Mucosa of descending colon (tissue), 3 donors: ENCODE data around the gene CHST11. TPM values are rescaled to one million over a fixed set of nuclear protein-coding genes. Genes with fewer than 3 reads are reported as not detected.
"Not testable (repeated sequence)": the region's sequence is repeated elsewhere in the genome, so short reads cannot be mapped to it uniquely, and the experiment has no call there.

Experiments used
- ATAC-seq: fragments of 200-7000 bp; cut with Tn5 transposase; one replicate; pipeline ENCODE4 v1.9.1; 2020; ENCODE audit warnings: mild to moderate bottlenecking, moderate library complexity
- DNase-seq, 3 donors: peaks; one replicate each; pipeline ENCODE4 v3.0.0-alpha.2; 2020
- H3K36me3 ChIP-seq: fragments of 200-600 bp; one replicate; pipeline ENCODE4 v1.8.0; 2021; ENCODE audit warnings: low read depth, mild to moderate bottlenecking
- H3K4me1 ChIP-seq: fragments of 200-600 bp; one replicate; pipeline ENCODE4 v1.8.0; 2021; ENCODE audit warnings: low read depth, mild to moderate bottlenecking
- H3K4me3 ChIP-seq: fragments of 200-600 bp; one replicate; pipeline ENCODE4 v1.8.0; 2021; ENCODE audit warnings: mild to moderate bottlenecking
- H3K9me3 ChIP-seq: fragments of 200-600 bp; one replicate; pipeline ENCODE4 v1.8.0; 2021; ENCODE audit warnings: mild to moderate bottlenecking
- intact Hi-C, 2 donors: fragments of 100-400 bp; cut with DNase I in 1 of 2; cut with micrococcal nuclease in 1 of 2; formaldehyde crosslinking; loops; one replicate each; pipeline versions ENCODE4 v1.11.0 to v1.11.1; 2022; cut with DNase I, micrococcal nuclease
- total RNA-seq, 3 donors: library from RNA; stranded (reverse); fragmentation: NEBNext Ultra II Directional in 2 of 3; extraction: Animal tissue kit (Norgen Biotek cat#: 25700) in 2 of 3; gene quantifications; one replicate each; pipeline versions ENCODE4 v1.2.1 to v1.2.4, GENCODE V29; 2021 to 2023
- TF ChIP-seq, protein P1 (sequence below): fragments of 200-600 bp; IDR thresholded peaks from one replicate; pipeline ENCODE4 v1.8.0; 2022; ENCODE audit warnings: antibody characterized with exemption, mild to moderate bottlenecking
- donor health status: DM: no; HTN: no; CAD: no; lungs with moderate emphysema.
- donor health status: DM: no; HTN: no; CAD: no.
- donor health status: DM: no; HTN: yes; CAD: no.

CHST11 gene
- total RNA-seq, 3 donors from 2014 or later, result 3.3 to 15.2 (median 6.6) TPM

DNA sequence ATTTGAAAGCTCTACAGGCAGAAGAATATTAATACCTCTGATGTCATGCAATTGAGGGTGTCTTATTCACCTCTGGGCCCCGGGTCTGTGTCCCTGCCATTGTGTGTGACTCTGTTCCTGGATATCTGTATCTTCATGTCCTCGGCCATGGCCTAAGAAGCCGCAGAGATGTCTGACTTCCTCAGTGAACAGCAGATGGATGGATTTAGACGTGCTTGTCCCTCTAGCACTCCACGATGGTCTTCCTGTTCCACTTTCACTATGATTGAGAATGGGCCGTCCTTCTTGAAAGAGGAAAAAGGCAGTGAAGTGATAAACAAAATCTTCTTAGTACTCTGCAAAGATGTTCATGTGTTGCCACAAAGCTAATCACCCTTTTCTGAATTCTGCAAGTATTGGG lies 283.9 kb downstream of the CHST11 start:
- TF ChIP-seq, protein P1, sequence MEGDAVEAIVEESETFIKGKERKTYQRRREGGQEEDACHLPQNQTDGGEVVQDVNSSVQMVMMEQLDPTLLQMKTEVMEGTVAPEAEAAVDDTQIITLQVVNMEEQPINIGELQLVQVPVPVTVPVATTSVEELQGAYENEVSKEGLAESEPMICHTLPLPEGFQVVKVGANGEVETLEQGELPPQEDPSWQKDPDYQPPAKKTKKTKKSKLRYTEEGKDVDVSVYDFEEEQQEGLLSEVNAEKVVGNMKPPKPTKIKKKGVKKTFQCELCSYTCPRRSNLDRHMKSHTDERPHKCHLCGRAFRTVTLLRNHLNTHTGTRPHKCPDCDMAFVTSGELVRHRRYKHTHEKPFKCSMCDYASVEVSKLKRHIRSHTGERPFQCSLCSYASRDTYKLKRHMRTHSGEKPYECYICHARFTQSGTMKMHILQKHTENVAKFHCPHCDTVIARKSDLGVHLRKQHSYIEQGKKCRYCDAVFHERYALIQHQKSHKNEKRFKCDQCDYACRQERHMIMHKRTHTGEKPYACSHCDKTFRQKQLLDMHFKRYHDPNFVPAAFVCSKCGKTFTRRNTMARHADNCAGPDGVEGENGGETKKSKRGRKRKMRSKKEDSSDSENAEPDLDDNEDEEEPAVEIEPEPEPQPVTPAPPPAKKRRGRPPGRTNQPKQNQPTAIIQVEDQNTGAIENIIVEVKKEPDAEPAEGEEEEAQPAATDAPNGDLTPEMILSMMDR, result no peak
- ATAC-seq (peak; percentile 68), DNase-seq (peak in 1 of 3 donors; percentile 32)
- H3K36me3 ChIP-seq, result no peaks in the 10 kb centered on the region
- no peak overlapping the region for H3K4me3 ChIP-seq
- intact Hi-C loops, result no loop called here
- peaks cover 5% of the 10 kb centered on the region for H3K4me1 ChIP-seq
- no peaks in the 10 kb centered on the region for H3K9me3 ChIP-seq

DNA sequence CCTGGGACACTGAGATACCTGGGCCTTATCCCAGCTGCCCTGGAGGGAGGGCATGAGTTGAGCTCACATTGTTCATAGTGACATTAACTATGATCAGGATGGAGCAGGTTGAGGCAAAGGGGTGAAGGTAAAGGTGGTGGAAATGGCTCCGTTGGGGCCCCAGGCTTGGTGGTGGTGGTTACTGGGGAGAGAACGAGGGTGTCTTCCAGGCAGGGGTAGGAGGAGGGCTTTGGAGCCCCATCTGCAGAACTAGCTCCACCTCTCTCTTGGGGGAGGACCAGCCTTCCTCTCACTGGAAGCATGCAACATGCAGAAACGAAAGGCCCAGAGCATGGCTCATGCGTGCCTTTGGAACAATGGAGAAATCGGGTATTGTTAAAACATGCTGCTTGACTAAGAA lies 284.3 kb downstream of the CHST11 start:
- intact Hi-C loops, result no loop called here
- Histone ChIP-seq H3K4me3 (no peak overlapping the region), H3K36me3 (no peaks in the 10 kb centered on the region), H3K4me1 (peaks cover 2% of the 10 kb centered on the region), H3K9me3 (no peaks in the 10 kb centered on the region)
- no peak for DNase-seq
- TF ChIP-seq, protein P1, result no peak
- ATAC-seq, result peak; percentile 7

DNA sequence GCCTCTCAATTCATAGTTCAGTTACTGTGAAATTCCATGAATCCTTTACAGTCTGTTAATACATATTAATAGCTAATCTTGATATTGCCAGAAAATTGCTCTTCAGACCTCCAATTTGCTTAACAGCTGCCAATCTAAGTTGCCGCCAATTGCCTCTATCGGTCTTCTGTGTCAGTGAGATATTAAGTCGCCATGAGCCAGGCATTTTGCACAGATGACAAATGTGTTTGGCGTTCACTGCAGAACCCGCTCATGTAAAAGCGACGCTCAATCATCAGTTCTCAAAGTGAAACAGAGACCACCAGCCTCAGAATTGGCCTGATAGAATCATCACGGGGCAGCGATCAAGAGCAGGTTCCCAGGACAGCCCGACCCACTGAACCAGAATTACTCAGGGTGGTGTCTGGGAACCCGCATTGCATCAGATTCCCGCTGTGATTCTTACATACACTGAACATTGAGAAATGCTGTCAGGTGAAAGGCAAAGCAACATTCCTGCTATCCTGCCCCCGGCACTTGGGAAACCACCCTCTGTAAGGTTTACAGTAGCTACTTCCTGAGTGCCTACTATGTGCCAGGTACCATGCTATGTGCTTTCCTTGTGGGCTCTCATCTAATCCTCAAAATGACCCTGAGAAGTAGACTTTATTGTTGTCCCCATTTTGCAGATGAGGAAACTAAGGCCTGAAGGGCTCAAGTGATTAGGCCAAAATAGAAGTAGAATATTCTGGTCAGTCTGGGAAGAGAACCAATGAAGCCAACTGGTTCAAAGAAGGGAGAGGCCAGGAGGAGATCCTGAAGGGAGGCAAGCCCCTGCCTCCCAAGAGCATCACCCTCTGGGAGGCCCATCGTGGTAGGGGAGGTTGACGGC lies 285.0 kb downstream of the CHST11 start:
- no peaks in the 10 kb centered on the region for H3K36me3 ChIP-seq
- peaks cover 2% of the 10 kb centered on the region for H3K4me1 ChIP-seq
- no peak for ATAC-seq
- intact Hi-C loops, result no loop called here
- no peak overlapping the region for H3K4me3 ChIP-seq
- TF ChIP-seq, protein P1, result no peak
- no peaks in the 10 kb centered on the region for H3K9me3 ChIP-seq
- DNase-seq, result no peak

DNA sequence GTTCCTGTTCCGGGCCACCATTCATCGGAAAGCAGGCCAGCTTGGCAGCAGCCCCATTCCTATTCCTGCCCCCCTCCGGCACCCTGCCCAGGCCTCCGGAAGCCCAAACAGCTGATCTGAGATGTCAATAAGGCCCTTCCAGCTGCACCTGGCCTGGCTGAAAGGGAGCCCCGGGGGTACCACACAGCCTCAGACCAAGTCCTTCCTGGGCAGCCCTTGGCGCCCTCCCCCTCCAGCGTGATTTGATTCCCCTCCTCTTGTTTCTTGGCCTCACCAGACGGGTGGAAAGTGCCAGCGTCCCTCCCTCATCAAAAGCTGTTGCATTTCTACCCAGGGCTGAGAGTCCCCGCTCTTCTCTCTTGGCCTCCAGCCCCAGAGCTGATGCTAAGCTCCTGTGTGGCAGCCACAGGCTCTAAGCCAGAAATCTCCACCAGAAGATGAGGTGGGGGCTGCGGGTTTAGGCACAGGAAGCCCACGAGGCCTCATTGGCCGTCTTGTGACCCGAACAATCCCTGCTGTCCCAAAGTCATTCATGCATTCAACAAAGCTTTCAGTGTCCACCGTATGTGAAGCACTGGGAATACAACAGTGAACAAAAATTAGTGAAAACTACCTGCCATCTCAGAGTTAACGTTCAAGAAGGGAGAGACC lies 285.9 kb downstream of the CHST11 start:
- ATAC-seq (no peak), DNase-seq (no peak)
- TF ChIP-seq, protein P1, result no peak
- intact Hi-C loops, result no loop called here
- Histone ChIP-seq H3K4me1 (peaks cover 2% of the 10 kb centered on the region), H3K36me3 (no peaks in the 10 kb centered on the region), H3K4me3 (no peak overlapping the region), H3K9me3 (no peaks in the 10 kb centered on the region)

DNA sequence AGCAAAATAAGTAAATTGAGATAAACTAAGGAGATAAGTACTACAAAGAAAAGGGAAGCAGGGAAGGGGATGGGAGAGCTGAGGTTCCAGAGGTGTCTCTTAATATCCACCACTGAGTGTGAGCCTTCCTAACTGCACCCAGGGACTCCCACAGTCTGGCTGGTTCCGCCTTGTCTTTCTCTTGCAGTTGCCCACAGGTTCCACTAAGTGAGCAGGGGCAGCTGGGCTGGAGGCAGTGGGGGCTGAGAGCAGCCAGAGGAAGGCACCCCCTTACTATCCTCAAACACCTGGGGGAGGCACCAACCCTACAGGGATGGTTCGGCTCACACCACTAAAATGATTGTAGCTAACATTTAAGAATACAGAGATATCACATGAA lies 286.4 kb downstream of the CHST11 start:
- Histone ChIP-seq H3K36me3 (no peaks in the 10 kb centered on the region), H3K9me3 (no peaks in the 10 kb centered on the region), H3K4me3 (no peak overlapping the region), H3K4me1 (peaks cover 2% of the 10 kb centered on the region)
- ATAC-seq (no peak), DNase-seq (no peak)
- TF ChIP-seq, protein P1, result no peak
- intact Hi-C loops, result no loop called here

DNA sequence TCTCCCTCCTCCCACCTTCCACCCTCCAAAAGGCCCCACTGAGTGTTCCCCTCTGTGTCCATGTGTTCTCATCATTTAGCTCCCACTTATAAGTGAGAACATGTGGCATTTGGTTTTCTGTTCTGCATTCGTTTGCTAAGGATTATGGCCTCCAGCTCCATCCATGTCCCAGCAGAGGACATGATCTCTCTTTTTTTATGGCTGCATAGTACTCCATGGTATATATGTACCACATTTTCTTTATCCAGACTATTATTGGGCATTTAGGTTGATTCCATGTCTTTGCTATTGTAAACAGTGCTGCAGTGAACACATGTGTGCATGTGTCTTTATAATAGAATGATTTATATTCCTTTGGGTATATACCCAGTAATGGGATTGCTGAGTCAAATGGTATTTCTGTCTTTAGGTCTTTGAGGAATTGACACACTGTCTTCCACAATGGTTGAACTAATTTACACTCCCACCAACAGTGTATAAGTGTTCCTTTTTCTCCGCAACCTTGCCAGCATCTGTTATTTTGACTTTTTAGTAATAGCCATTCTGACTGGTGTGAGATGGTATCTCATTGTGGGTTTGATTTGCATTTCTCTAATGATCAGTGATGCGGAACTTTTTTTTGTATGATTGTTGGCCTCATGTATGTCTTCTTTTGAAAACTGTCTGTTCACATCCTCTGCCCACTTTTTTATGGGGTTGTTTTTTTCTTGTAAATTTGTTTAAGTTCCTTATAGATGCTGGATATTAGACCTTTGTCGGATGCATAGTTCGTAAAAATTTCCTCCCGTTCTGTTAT lies 287.2 kb downstream of the CHST11 start:
- H3K4me1 ChIP-seq, H3K36me3 ChIP-seq, H3K9me3 ChIP-seq, ATAC-seq, H3K4me3 ChIP-seq, DNase-seq, intact Hi-C loops: not testable (repeated sequence)
